ENCODE results near the gene TNIK.

- TF ChIP-seq CTCF (IDR thresholded peaks at IDR 0.05) (no peak), POLR2AphosphoS5 (IDR thresholded peaks at IDR 0.05) (no peak), POLR2A (IDR thresholded peaks at IDR 0.05) (no peak)
These were observed 114.9 kb downstream of the TNIK start for GRCh38 chr3:171345107-171345843.

Measured in breast epithelium (tissue), 3 donors.